K562 (cell line): Measurements from ENCODE around the gene OR2B2. TPM values are rescaled to one million over a fixed set of nuclear protein-coding genes. Genes with fewer than 3 reads are reported as not detected.

ENCODE experiments used
- ARID1B ChIP-seq: fragments of 450-650 bp; IDR thresholded peaks from 2 replicates; pipeline ENCODE4 v1.6.1; 2016; ENCODE audit warnings: antibody characterized with exemption, mild to moderate bottlenecking, inconsistent platforms
- BCLAF1 ChIP-seq, 2 experiments: fragments of 450-650 bp in 1 of 2; IDR thresholded peaks; 2 replicates each; pipeline ENCODE4 v1.6.1; 2011 to 2017; ENCODE audit warnings: low read depth in 2 of 2, antibody characterized with exemption in 1 of 2, borderline replicate concordance in 1 of 2, low read length in 1 of 2, mild to moderate bottlenecking in 1 of 2, mixed read lengths in 1 of 2; ENCODE audit not compliant: control insufficient read depth in 1 of 2
- HIVEP1 ChIP-seq: fragments of 250-450 bp; sonication (Bioruptor Pico); IDR thresholded peaks from 2 replicates; pipeline ENCODE4 v1.4.0; 2020; ENCODE audit warnings: mild to moderate bottlenecking
- HNRNPUL1 ChIP-seq: fragments of 200-400 bp; formaldehyde crosslinking; IDR thresholded peaks from 2 replicates; pipeline ENCODE4 v1.6.1; 2017; ENCODE audit warnings: low read length
- KAT7 ChIP-seq: sonication (generic); formaldehyde crosslinking; IDR thresholded peaks from 2 replicates; pipeline ENCODE4 v1.8.0; 2022; ENCODE audit warnings: missing genetic modification reagents, mild to moderate bottlenecking, borderline replicate concordance
- KLF6 ChIP-seq: fragments of 250-450 bp; sonication (Bioruptor Pico); IDR thresholded peaks from 2 replicates; pipeline ENCODE4 v1.4.0; 2020; ENCODE audit warnings: mild to moderate bottlenecking, moderate library complexity, borderline replicate concordance
- LCOR ChIP-seq: sonication (generic); formaldehyde crosslinking; IDR thresholded peaks from 2 replicates; pipeline ENCODE4 v1.8.0; 2022; ENCODE audit warnings: mild to moderate bottlenecking, missing genetic modification reagents
- MAZ ChIP-seq, 2 experiments: fragments of 450-650 bp in 1 of 2; sonication (generic) in 1 of 2; formaldehyde crosslinking; IDR thresholded peaks in 1 of 2; conservative IDR thresholded peaks in 1 of 2; 2 replicates each; pipeline versions ENCODE4 v1.4.0 to v1.5.0; 2020; ENCODE audit warnings: mild to moderate bottlenecking in 1 of 2, missing genetic modification reagents in 1 of 2
- MBD2 ChIP-seq: sonication (generic); IDR thresholded peaks from 2 replicates; pipeline ENCODE4 v1.6.1; 2016; ENCODE audit warnings: low read depth, borderline replicate concordance
- NFATC3 ChIP-seq: fragments of 450-650 bp; IDR thresholded peaks from 2 replicates; pipeline ENCODE4 v1.6.1; 2017; ENCODE audit warnings: mild to moderate bottlenecking
- NR2C2 ChIP-seq, 2 experiments: fragments of 200-800 bp in 1 of 2; sonication (Bioruptor generic) in 1 of 2; sonication (generic) in 1 of 2; formaldehyde crosslinking in 1 of 2; IDR thresholded peaks; 2 replicates each; pipeline versions ENCODE4 v1.6.1 to v1.8.0; 2016 to 2022; ENCODE audit warnings: mild to moderate bottlenecking in 1 of 2, missing compliant biosample characterization in 1 of 2, missing genetic modification characterization in 1 of 2, missing genetic modification reagents in 1 of 2
- NRF1 ChIP-seq, 2 experiments: fragments of 450-650 bp; IDR thresholded peaks in 1 of 2; conservative IDR thresholded peaks in 1 of 2; 2 replicates each; pipeline ENCODE4 v1.6.1; 2014; ENCODE audit warnings: mild to moderate bottlenecking in 2 of 2
- RB1 ChIP-seq: fragments of 450-650 bp; IDR thresholded peaks from 2 replicates; pipeline ENCODE4 v1.6.1; 2017; ENCODE audit warnings: low read depth, mild to moderate bottlenecking
- RBM39 ChIP-seq: fragments of 200-400 bp; formaldehyde crosslinking; optimal IDR thresholded peaks from 2 replicates; pipeline ENCODE3; 2018; ENCODE audit warnings: low read depth, low read length
- STAT6 ChIP-seq: sonication (generic); formaldehyde crosslinking; IDR thresholded peaks from 2 replicates; pipeline ENCODE4 v1.8.1; 2023; ENCODE audit warnings: mild to moderate bottlenecking, missing genetic modification reagents
- TRIM24 ChIP-seq, 2 experiments: fragments of 450-650 bp; IDR thresholded peaks; 2 replicates each; pipeline ENCODE4 v1.6.1; 2016
- ZC3H4 ChIP-seq: sonication (generic); formaldehyde crosslinking; IDR thresholded peaks from 2 replicates; pipeline ENCODE4 v1.9.0; 2021; ENCODE audit warnings: missing genetic modification reagents, borderline replicate concordance
- ZNF23 ChIP-seq: fragments of 250-450 bp; sonication (Bioruptor Pico); IDR thresholded peaks from 2 replicates; pipeline ENCODE4 v1.4.0; 2020; ENCODE audit warnings: mild to moderate bottlenecking
- ZNF589 ChIP-seq: fragments of 200-800 bp; sonication (Bioruptor generic); IDR thresholded peaks from 2 replicates; pipeline ENCODE4 v1.6.1; 2016; ENCODE audit warnings: low read depth, missing genetic modification characterization, missing compliant biosample characterization
- polyA plus RNA-seq, 8 experiments: library from polyadenylated mRNA; depleted of rRNA in 4 of 8; stranded (reverse) in 5 of 8; unstranded in 3 of 8; fragments of >200 nt; fragmentation: Nextera tagmentation in 2 of 8; fragmentation: Illumina TruSeq in 1 of 8; extraction: Ambion mirVana in 2 of 8; extraction: Trizol in 1 of 8; gene quantifications; 2 replicates each; pipeline versions ENCODE4 v1.2.1 to v1.2.3, GENCODE V29; 2011 to 2014; ENCODE audit warnings: inconsistent platforms in 1 of 8, missing spikeins in 1 of 8
- total RNA-seq, 7 experiments: library from RNA; depleted of rRNA in 6 of 7; stranded (reverse); fragments of >200 nt in 6 of 7; fragmentation: Illumina TruSeq in 2 of 7; extraction: Trizol in 2 of 7; gene quantifications; 2 replicates each; pipeline versions ENCODE4 v1.2.1 to v1.2.3, GENCODE V29; 2011 to 2021; ENCODE audit warnings: low replicate concordance in 1 of 7

OR2B2 gene
- total and polyA plus RNA-seq, 9 of the 15 experiments (the other 6 are each of a cell fraction or from before 2014, with no cell fraction given): 0.24 TPM; not detected in 8

- TF ChIP-seq STAT6 (no peak), MBD2 (peak; percentile 70; the same call in 1 of the 2 replicates), NFATC3 (no peak), NR2C2 (CRISPR knock-in tag; IDR thresholded peaks at IDR 0.05) (no peak; the same call in 1 of the 2 replicates), NR2C2 (tag; IDR thresholded peaks at IDR 0.05) (peak; percentile 72), NRF1 (conservative IDR thresholded peaks at IDR 0.05 in 1 of 2, IDR thresholded peaks at IDR 0.05 in 1 of 2) (peak; percentile 34 to 47; a peak in 3 of 4 replicates), BCLAF1 (IDR thresholded peaks at IDR 0.05; ENCODE audit: borderline replicate concordance in 1 of 2, control insufficient read depth in 1 of 2, low read depth in 2 of 2, low read length in 1 of 2) (peak in 1 of 2 experiments; percentile 54; a peak in 2 of 4 replicates), ZNF589 (CRISPR knock-in tag) (no peak), ARID1B (peak; percentile 15; the same call in 1 of the 2 replicates), RBM39 (peak; percentile 93), ZNF23 (CRISPR knock-in tag) (peak; percentile 11; the same call in 1 of the 2 replicates), RB1 (peak; percentile 90), TRIM24 (IDR thresholded peaks at IDR 0.05) (peak in 1 of 2 experiments; percentile 57; a peak in 1 of 4 replicates), ZC3H4 (CRISPR knock-in tag) (peak; percentile 82; the same call in 1 of the 2 replicates), LCOR (CRISPR knock-in tag) (peak; percentile 10), KLF6 (CRISPR knock-in tag) (peak; percentile 8; the same call in 1 of the 2 replicates), MAZ (CRISPR knock-in tag; conservative IDR thresholded peaks at IDR 0.05 in 1 of 2, IDR thresholded peaks at IDR 0.05 in 1 of 2) (peak in 1 of 2 experiments; percentile 50; a peak in 1 of 4 replicates), KAT7 (peak; percentile 83), HIVEP1 (CRISPR knock-in tag) (0 out of 2 replicates have a peak, but pooled peaks have one; percentile 16), HNRNPUL1 (peak; percentile 48)
Observed at GRCh38 chr6:27893836-27894807, 18.1 kb downstream of the OR2B2 start (continued).
